Esophagus squamous epithelium (tissue), 5 donors: ENCODE measurements around the gene SYTL2. TPM values are rescaled to one million over a fixed set of nuclear protein-coding genes. Genes with fewer than 3 reads are reported as not detected.
A peak's percentile ranks its signal among the peaks of the same experiment; 100 is the strongest.

ENCODE experiments used
- DNase-seq: peaks from one replicate; lab custom pipeline; 2025; lab: John Stamatoyannopoulos, UW
- H3K27ac ChIP-seq, 4 donors: fragments of 200-600 bp; sonication (generic); one replicate each; pipeline ENCODE4 v1.5.1; 2016 to 2019; ENCODE audit warnings: mild to moderate bottlenecking in 1 of 4
- H3K27me3 ChIP-seq, 4 donors: fragments of 200-600 bp; sonication (generic); 1 replicate in 3 of 4; 2 replicates in 1 of 4; pipeline versions ENCODE4 v1.5.1 to v1.6.0; 2017 to 2021; ENCODE audit warnings: antibody characterized with exemption in 1 of 4
- H3K36me3 ChIP-seq, 3 donors: fragments of 200-600 bp; sonication (generic); one replicate each; pipeline ENCODE4 v1.5.1; 2016 to 2019
- H3K4me1 ChIP-seq, 3 donors: fragments of 200-600 bp; sonication (generic); one replicate each; pipeline ENCODE4 v1.5.1; 2017 to 2019
- H3K4me3 ChIP-seq, 4 donors: fragments of 200-600 bp; sonication (generic); 1 replicate in 3 of 4; 2 replicates in 1 of 4; pipeline ENCODE4 v1.5.1; 2016 to 2019; ENCODE audit warnings: mild to moderate bottlenecking in 2 of 4, moderate library complexity in 1 of 4
- H3K9me3 ChIP-seq, 3 donors: fragments of 200-600 bp; sonication (generic); one replicate each; pipeline ENCODE4 v1.5.1; 2016 to 2019
- POLR2A ChIP-seq, 4 donors: fragments of 450-650 bp; IDR thresholded peaks; one replicate each; pipeline ENCODE4 v1.6.1; 2017; ENCODE audit warnings: antibody characterized with exemption in 4 of 4, mild to moderate bottlenecking in 4 of 4, moderate library complexity in 3 of 4
- WGBS, 2 donors: methylation state at CpG; one replicate each; pipeline ENCODE4 v1.1.5; 2018; 5-methylcytosine and 5-hydroxymethylcytosine counted together
- intact Hi-C: fragments of 100-400 bp; cut with DNase I; formaldehyde crosslinking; loops from one replicate; pipeline ENCODE4 v1.15.0; 2022
- total RNA-seq, 4 donors: library from RNA; depleted of rRNA; stranded (reverse); fragments of >200 nt; gene quantifications; one replicate each; pipeline ENCODE4 v1.1.0, GENCODE V29; 2016
- TF ChIP-seq, protein P1 (sequence below), 6 experiments: fragments of 450-650 bp in 4 of 6; fragments of 200-600 bp in 2 of 6; sonication (generic) in 2 of 6; IDR thresholded peaks; one replicate each; pipeline ENCODE4 v1.5.1; 2016 to 2019; ENCODE audit warnings: antibody characterized with exemption in 6 of 6, mild to moderate bottlenecking in 4 of 6, moderate library complexity in 4 of 6
- donor health status: DM: yes; HTN: yes; CAD: no.

SYTL2 gene
- total RNA-seq, 4 donors from 2014 or later = 8.8 to 16.0 (median 9.2) TPM

DNA sequence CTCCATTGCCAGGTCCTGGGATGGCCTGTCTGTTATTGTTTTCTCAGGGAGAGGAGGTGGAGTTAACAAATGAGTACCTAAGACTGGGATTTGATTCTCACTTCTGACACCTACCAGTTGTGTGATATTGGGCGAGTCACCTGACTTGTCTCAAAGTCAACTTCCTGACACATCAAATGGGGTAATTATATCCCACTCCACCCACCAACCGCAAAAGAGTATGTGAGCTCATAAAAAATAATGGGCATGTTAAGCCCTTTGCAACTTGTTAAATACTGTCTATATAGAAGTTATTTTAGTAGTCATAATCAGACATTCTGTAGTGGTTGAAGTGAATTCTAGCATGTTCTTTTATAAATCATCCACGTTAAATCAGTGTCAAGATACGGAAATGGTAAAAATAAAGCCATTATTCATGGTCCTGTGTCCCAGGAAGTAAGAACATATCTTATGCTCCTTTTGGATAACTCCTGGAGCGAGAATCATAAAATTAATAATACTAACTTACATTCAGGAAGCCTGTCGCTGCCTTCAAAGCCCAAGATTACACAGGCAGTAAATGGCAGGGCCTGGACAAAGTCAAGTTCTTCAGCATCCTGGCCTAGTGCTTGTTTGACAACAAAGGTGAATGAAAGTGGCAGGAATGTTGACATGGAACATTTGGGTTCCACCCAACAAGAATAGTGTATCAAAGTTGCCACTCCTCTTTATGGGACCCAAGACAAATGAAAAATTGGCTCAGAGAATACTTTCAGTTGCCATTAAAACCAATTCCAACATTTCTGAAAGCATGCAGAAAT is 54.3 kb downstream of the SYTL2 start:
- no peak for DNase-seq
- WGBS, 2 donors = 86 to 87% methylated on average over 6 of the region's 6 CpGs
- Histone ChIP-seq H3K36me3 (no peaks in the 10 kb centered on the region), H3K27ac (no peak overlapping the region), H3K4me1 (peaks cover 0 to 9% (median 0%) of the 10 kb centered on the region in 3 donors), H3K4me3 (no peak overlapping the region), H3K9me3 (no peaks in the 10 kb centered on the region), H3K27me3 (no peaks in the 10 kb centered on the region)
- intact Hi-C loops = no loop called here
- TF ChIP-seq, protein P1, sequence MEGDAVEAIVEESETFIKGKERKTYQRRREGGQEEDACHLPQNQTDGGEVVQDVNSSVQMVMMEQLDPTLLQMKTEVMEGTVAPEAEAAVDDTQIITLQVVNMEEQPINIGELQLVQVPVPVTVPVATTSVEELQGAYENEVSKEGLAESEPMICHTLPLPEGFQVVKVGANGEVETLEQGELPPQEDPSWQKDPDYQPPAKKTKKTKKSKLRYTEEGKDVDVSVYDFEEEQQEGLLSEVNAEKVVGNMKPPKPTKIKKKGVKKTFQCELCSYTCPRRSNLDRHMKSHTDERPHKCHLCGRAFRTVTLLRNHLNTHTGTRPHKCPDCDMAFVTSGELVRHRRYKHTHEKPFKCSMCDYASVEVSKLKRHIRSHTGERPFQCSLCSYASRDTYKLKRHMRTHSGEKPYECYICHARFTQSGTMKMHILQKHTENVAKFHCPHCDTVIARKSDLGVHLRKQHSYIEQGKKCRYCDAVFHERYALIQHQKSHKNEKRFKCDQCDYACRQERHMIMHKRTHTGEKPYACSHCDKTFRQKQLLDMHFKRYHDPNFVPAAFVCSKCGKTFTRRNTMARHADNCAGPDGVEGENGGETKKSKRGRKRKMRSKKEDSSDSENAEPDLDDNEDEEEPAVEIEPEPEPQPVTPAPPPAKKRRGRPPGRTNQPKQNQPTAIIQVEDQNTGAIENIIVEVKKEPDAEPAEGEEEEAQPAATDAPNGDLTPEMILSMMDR (IDR thresholded peaks at IDR 0.05) = no peak
- TF ChIP-seq POLR2A (IDR thresholded peaks at IDR 0.05) = no peak

DNA sequence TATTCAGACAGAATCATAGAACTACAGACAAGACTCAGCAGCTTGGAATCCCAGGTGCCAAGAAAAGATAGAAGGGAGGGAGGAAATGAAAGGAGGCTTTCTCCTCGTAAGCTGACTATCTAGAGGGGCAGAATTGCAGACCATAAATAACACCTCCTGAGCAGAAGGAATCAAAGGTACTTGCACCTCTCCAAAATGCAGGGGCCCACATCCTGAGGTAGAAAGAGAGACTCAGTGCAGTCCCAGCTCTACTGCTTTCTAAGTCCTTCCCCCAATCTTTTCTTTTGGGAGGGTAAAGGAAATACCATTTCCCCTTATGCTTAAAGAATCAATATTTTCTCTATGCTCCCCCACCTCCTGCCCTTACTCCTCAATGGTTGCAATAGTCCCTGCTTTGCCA is 55.2 kb downstream of the SYTL2 start:
- 69 to 76% methylated on average over 1 of the region's 1 CpG for WGBS, 2 donors
- TF ChIP-seq, protein P1 (IDR thresholded peaks at IDR 0.05) = no peak
- TF ChIP-seq POLR2A (IDR thresholded peaks at IDR 0.05) = no peak
- intact Hi-C loops = no loop called here
- Histone ChIP-seq H3K9me3 (no peaks in the 10 kb centered on the region), H3K27me3 (no peaks in the 10 kb centered on the region), H3K36me3 (no peaks in the 10 kb centered on the region), H3K4me1 (peaks cover 0 to 16% (median 0%) of the 10 kb centered on the region in 3 donors), H3K4me3 (no peak overlapping the region), H3K27ac (no peak overlapping the region)
- no peak for DNase-seq

DNA sequence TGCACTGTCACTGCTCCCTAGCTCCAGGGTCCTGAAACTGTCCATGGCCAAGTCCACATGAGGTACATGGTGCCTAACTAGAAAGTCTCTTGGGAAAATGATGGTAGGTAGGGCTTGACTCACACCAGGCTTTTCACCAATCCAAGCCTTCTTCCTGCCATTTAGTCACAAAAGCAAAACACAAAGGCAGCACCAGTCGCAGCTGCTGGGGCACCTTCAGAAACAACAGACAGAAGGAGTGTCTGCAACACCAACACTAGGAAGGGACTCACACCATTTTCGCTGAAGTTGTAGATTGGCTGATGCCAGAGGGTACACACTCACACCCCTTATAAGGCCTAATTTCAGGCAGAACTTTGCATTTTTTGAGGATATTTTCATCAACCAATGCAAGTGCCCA is 55.7 kb downstream of the SYTL2 start:
- H3K4me1 ChIP-seq = peaks cover 0 to 16% (median 0%) of the 10 kb centered on the region in 3 donors
- no peak overlapping the region for H3K27ac ChIP-seq
- 100% methylated on average over 2 of the region's 2 CpGs; no CpG with 5 or more reads in 1 of the 2 donors for WGBS, 2 donors

DNA sequence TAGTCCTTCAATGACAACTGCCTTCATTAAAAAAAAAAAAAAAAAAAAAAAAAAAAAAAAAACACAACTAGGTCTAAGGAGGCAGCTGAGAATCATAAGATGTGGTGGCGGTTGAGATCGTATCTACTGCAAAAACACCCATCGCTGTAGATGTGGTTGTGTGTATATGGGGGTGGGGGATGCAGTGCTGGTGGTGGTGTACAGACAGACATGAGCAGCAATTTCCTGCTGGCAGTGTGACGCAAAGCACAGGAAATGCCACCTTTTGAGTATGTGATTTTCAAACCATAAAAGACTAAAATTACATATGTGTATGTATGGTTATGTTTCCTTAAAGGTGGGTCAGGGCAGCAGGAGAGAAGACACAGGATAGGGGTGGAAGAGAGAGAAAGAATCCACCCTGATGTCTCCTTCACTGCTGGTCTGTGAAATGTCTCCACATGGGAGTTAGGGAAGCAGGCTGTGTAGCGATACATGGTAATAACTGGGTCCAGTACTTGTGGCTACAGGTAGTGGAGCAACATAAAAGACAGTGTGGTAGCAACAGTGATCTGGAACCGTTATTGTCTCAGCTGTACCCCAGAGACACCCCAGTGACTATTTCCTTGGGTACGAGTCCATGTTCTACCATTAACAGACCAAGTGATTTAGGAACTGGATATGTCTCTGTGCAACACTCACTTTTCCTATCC is 57.9 kb downstream of the SYTL2 start:
- no peak for TF ChIP-seq POLR2A (IDR thresholded peaks at IDR 0.05)
- TF ChIP-seq, protein P1 (IDR thresholded peaks at IDR 0.05) = no peak

More for the DNA sequence above, 55.7 kb downstream of the SYTL2 start:
- H3K36me3 ChIP-seq = no peaks in the 10 kb centered on the region
- no peak for DNase-seq
- TF ChIP-seq, protein P1 (IDR thresholded peaks at IDR 0.05) = no peak
- no peak for TF ChIP-seq POLR2A (IDR thresholded peaks at IDR 0.05)
- H3K4me3 ChIP-seq = no peak overlapping the region
- no peaks in the 10 kb centered on the region for H3K27me3 ChIP-seq
- intact Hi-C loops = no loop called here
- H3K9me3 ChIP-seq = no peaks in the 10 kb centered on the region

More for the DNA sequence above, 57.9 kb downstream of the SYTL2 start:
- no peaks in the 10 kb centered on the region for H3K9me3 ChIP-seq
- H3K36me3 ChIP-seq = no peaks in the 10 kb centered on the region
- WGBS, 2 donors = 62 to 69% methylated on average over 7 of the region's 7 CpGs
- H3K4me3 ChIP-seq = no peak overlapping the region
- intact Hi-C loops = no loop called here
- H3K27me3 ChIP-seq = no peaks in the 10 kb centered on the region
- peaks cover 0 to 37% (median 10%) of the 10 kb centered on the region in 3 donors for H3K4me1 ChIP-seq
- DNase-seq = no peak
- peak overlapping the region in 3 of 4 donors; percentile 28 to 40 (median 29) for H3K27ac ChIP-seq
